SK-N-SH treated with all-trans-retinoic acid at 6 μM for 48 hours (cell line): ENCODE results near the gene TNFRSF1B.

Experiments used
- ATAC-seq: fragments of 200-7000 bp; cut with Tn5 transposase; 3 replicates; pipeline ENCODE4 v1.9.1; 2020; ENCODE audit warnings: mild to moderate bottlenecking, moderate library complexity
- ARNTL ChIP-seq: fragments of 450-650 bp; formaldehyde crosslinking; IDR thresholded peaks from 2 replicates; pipeline ENCODE4 v1.5.0; 2020; ENCODE audit warnings: low read depth, mild to moderate bottlenecking, moderate library complexity, borderline replicate concordance
- BACH2 ChIP-seq: fragments of 250-450 bp; sonication (Bioruptor Pico); IDR thresholded peaks from 2 replicates; pipeline ENCODE4 v1.9.0; 2021; ENCODE audit warnings: mild to moderate bottlenecking, borderline replicate concordance
- CSDC2 ChIP-seq: fragments of 250-450 bp; sonication (Bioruptor Pico); IDR thresholded peaks from 2 replicates; pipeline ENCODE4 v1.5.0; 2020; ENCODE audit warnings: mild to moderate bottlenecking, moderate library complexity
- CSRNP3 ChIP-seq: fragments of 250-450 bp; sonication (Bioruptor Pico); IDR thresholded peaks from 2 replicates; pipeline ENCODE4 v1.5.1; 2021; ENCODE audit warnings: mild to moderate bottlenecking, moderate library complexity
- ESRRG ChIP-seq: fragments of 250-450 bp; sonication (Bioruptor Pico); IDR thresholded peaks from 2 replicates; pipeline ENCODE4 v1.6.1; 2021; ENCODE audit warnings: mild to moderate bottlenecking
- ISL1 ChIP-seq: fragments of 250-450 bp; sonication (Bioruptor Pico); IDR thresholded peaks from 2 replicates; pipeline ENCODE4 v2.1.2; 2022; ENCODE audit warnings: mild to moderate bottlenecking, moderate library complexity
- OSR1 ChIP-seq: fragments of 250-450 bp; sonication (Bioruptor Pico); IDR thresholded peaks from 2 replicates; pipeline ENCODE4 v1.8.0; 2022; ENCODE audit warnings: moderate library complexity, mild to moderate bottlenecking, inconsistent platforms
- POU6F1 ChIP-seq: fragments of 250-450 bp; sonication (Bioruptor Pico); IDR thresholded peaks from 2 replicates; pipeline ENCODE4 v1.8.0; 2021; ENCODE audit warnings: low read depth, mild to moderate bottlenecking, moderate library complexity, borderline replicate concordance
- PPARA ChIP-seq: fragments of 250-450 bp; sonication (Bioruptor Pico); IDR thresholded peaks from 2 replicates; pipeline ENCODE4 v1.5.0; 2020; ENCODE audit warnings: mild to moderate bottlenecking, borderline replicate concordance
- RARB ChIP-seq: fragments of 250-450 bp; sonication (Bioruptor Pico); IDR thresholded peaks from 2 replicates; pipeline ENCODE4 v1.8.0; 2021; ENCODE audit warnings: mild to moderate bottlenecking, moderate library complexity
- SNAI2 ChIP-seq: fragments of 250-450 bp; sonication (Bioruptor Pico); IDR thresholded peaks from 2 replicates; pipeline ENCODE4 v1.5.0; 2020; ENCODE audit warnings: mild to moderate bottlenecking, moderate library complexity
- TCF4 ChIP-seq: fragments of 250-450 bp; sonication (Bioruptor Pico); IDR thresholded peaks from 2 replicates; pipeline ENCODE4 v1.8.0; 2021; ENCODE audit warnings: mild to moderate bottlenecking, moderate library complexity, borderline replicate concordance
- TSHZ2 ChIP-seq: fragments of 250-450 bp; sonication (Bioruptor Pico); IDR thresholded peaks from 2 replicates; pipeline ENCODE4 v1.5.0; 2020; ENCODE audit warnings: mild to moderate bottlenecking, moderate library complexity
- ZC3H10 ChIP-seq: fragments of 250-450 bp; sonication (Bioruptor Pico); IDR thresholded peaks from 2 replicates; pipeline ENCODE4 v1.5.1; 2021; ENCODE audit warnings: mild to moderate bottlenecking, moderate library complexity
- ZFP3 ChIP-seq: fragments of 250-450 bp; sonication (Bioruptor Pico); IDR thresholded peaks from 2 replicates; pipeline ENCODE4 v1.5.0; 2020; ENCODE audit warnings: mild to moderate bottlenecking, moderate library complexity
- ZFP30 ChIP-seq: fragments of 450-650 bp; formaldehyde crosslinking; IDR thresholded peaks from 2 replicates; pipeline ENCODE4 v1.5.0; 2022; ENCODE audit warnings: mild to moderate bottlenecking, moderate library complexity
- ZNF565 ChIP-seq: fragments of 450-650 bp; formaldehyde crosslinking; conservative IDR thresholded peaks from 2 replicates; pipeline ENCODE4 v1.5.0; 2020; ENCODE audit warnings: low read depth, mild to moderate bottlenecking, moderate library complexity
- ZNF70 ChIP-seq: fragments of 450-650 bp; formaldehyde crosslinking; IDR thresholded peaks from 2 replicates; pipeline ENCODE4 v1.5.0; 2020; ENCODE audit warnings: mild to moderate bottlenecking, moderate library complexity
- ZNF8 ChIP-seq: fragments of 450-650 bp; formaldehyde crosslinking; IDR thresholded peaks from 2 replicates; pipeline ENCODE4 v1.5.0; 2020; ENCODE audit warnings: mild to moderate bottlenecking, moderate library complexity
- TF ChIP-seq, protein P1 (sequence below): fragments of 250-450 bp; sonication (Bioruptor Pico); IDR thresholded peaks from 2 replicates; pipeline ENCODE4 v1.5.1; 2020; ENCODE audit warnings: low read depth, mild to moderate bottlenecking, moderate library complexity
- TF ChIP-seq, protein P2 (sequence below): fragments of 250-450 bp; sonication (Bioruptor Pico); IDR thresholded peaks from 2 replicates; pipeline ENCODE4 v1.8.0; 2020; ENCODE audit warnings: mild to moderate bottlenecking, moderate library complexity, borderline replicate concordance

TNFRSF1B gene

DNA sequence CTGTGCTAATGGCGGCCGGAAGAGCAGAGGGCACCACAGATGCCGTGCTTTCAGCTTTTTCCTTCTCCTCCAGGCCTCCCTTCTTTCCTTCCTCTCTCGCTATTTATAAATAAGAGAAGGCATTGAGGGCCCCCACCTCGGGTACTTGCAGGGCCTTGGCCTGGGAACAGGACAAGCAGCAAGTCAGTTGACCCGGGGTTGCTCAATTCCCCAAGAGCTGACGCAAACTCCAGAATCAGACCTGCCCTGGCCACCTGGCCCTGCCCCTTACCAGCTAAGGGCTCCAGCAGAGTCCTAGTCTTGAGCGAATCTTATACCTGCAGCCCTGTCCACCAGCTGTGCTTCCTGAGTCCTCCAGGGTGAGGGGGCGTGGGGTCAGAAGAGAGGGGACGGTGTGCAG, 13.5 kb downstream of the TNFRSF1B start:
- TF ChIP-seq ARNTL (CRISPR knock-in tag) (no peak), SNAI2 (CRISPR knock-in tag) (no peak), ZC3H10 (CRISPR knock-in tag) (no peak), TSHZ2 (no peak), ZNF8 (no peak), ZNF70 (CRISPR knock-in tag) (no peak), ZFP3 (CRISPR knock-in tag) (no peak), RARB (CRISPR knock-in tag) (no peak), ZNF565 (CRISPR knock-in tag) (no peak), BACH2 (CRISPR knock-in tag) (no peak), CSDC2 (CRISPR knock-in tag) (no peak), PPARA (CRISPR knock-in tag) (no peak), ESRRG (CRISPR knock-in tag) (no peak), POU6F1 (CRISPR knock-in tag) (no peak), TCF4 (CRISPR knock-in tag) (no peak), CSRNP3 (CRISPR knock-in tag) (no peak), ZFP30 (CRISPR knock-in tag) (no peak)
- TF ChIP-seq, protein P1, sequence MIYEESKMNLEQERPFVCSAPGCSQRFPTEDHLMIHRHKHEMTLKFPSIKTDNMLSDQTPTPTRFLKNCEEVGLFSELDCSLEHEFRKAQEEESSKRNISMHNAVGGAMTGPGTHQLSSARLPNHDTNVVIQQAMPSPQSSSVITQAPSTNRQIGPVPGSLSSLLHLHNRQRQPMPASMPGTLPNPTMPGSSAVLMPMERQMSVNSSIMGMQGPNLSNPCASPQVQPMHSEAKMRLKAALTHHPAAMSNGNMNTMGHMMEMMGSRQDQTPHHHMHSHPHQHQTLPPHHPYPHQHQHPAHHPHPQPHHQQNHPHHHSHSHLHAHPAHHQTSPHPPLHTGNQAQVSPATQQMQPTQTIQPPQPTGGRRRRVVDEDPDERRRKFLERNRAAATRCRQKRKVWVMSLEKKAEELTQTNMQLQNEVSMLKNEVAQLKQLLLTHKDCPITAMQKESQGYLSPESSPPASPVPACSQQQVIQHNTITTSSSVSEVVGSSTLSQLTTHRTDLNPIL (CRISPR knock-in tag): no peak
- TF ChIP-seq, protein P2, sequence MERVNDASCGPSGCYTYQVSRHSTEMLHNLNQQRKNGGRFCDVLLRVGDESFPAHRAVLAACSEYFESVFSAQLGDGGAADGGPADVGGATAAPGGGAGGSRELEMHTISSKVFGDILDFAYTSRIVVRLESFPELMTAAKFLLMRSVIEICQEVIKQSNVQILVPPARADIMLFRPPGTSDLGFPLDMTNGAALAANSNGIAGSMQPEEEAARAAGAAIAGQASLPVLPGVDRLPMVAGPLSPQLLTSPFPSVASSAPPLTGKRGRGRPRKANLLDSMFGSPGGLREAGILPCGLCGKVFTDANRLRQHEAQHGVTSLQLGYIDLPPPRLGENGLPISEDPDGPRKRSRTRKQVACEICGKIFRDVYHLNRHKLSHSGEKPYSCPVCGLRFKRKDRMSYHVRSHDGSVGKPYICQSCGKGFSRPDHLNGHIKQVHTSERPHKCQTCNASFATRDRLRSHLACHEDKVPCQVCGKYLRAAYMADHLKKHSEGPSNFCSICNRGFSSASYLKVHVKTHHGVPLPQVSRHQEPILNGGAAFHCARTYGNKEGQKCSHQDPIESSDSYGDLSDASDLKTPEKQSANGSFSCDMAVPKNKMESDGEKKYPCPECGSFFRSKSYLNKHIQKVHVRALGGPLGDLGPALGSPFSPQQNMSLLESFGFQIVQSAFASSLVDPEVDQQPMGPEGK (CRISPR knock-in tag): no peak
- no peak for ATAC-seq

DNA sequence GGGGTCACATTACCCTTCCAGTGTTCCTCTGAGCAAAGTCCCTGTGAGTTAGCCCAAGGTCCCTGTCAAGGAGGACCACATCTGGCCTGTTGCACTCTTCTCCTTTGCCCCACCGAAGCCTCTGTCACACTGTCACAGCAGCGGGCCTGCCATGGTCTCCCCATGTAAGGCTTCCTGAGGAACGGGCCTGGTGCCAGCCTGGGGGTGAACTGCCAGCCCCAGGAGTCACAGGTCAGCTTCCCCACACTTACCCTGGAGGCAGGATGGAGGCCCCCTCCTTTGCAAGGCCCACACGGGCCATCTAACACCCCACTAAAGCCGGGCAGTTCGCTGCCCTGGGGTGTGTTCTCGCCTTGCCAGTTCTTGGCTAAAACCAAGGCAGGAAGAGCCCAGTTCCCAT, 14.1 kb downstream of the TNFRSF1B start:
- no peak for ATAC-seq
- TF ChIP-seq CSRNP3 (CRISPR knock-in tag) (no peak), TSHZ2 (no peak), ZC3H10 (CRISPR knock-in tag) (no peak), OSR1 (CRISPR knock-in tag) (no peak), ZNF8 (no peak), ISL1 (CRISPR knock-in tag) (no peak), RARB (CRISPR knock-in tag) (no peak), BACH2 (CRISPR knock-in tag) (no peak)
- TF ChIP-seq, protein P1 (CRISPR knock-in tag): no peak
